ENCODE data around the gene KDM6A. TPM values are rescaled to one million over a fixed set of nuclear protein-coding genes. Genes with fewer than 3 reads are reported as not detected.
A peak's percentile ranks its signal among the peaks of the same experiment; 100 is the strongest.

The KDM6A gene
- total RNA-seq, 1 donor from 2014 or later: 8.5 TPM

GRCh38 chrX:44913656-44914531 lies 40.9 kb downstream of the KDM6A start:
- no peak overlapping the region for H3K4me3 ChIP-seq (ENCODE audit: low read depth, low read length)
- no peak for DNase-seq (ENCODE audit: low read depth)
- TF ChIP-seq, protein P1, sequence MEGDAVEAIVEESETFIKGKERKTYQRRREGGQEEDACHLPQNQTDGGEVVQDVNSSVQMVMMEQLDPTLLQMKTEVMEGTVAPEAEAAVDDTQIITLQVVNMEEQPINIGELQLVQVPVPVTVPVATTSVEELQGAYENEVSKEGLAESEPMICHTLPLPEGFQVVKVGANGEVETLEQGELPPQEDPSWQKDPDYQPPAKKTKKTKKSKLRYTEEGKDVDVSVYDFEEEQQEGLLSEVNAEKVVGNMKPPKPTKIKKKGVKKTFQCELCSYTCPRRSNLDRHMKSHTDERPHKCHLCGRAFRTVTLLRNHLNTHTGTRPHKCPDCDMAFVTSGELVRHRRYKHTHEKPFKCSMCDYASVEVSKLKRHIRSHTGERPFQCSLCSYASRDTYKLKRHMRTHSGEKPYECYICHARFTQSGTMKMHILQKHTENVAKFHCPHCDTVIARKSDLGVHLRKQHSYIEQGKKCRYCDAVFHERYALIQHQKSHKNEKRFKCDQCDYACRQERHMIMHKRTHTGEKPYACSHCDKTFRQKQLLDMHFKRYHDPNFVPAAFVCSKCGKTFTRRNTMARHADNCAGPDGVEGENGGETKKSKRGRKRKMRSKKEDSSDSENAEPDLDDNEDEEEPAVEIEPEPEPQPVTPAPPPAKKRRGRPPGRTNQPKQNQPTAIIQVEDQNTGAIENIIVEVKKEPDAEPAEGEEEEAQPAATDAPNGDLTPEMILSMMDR (conservative IDR thresholded peaks at IDR 0.05; ENCODE audit: low read depth, low read length): no peak

DNA sequence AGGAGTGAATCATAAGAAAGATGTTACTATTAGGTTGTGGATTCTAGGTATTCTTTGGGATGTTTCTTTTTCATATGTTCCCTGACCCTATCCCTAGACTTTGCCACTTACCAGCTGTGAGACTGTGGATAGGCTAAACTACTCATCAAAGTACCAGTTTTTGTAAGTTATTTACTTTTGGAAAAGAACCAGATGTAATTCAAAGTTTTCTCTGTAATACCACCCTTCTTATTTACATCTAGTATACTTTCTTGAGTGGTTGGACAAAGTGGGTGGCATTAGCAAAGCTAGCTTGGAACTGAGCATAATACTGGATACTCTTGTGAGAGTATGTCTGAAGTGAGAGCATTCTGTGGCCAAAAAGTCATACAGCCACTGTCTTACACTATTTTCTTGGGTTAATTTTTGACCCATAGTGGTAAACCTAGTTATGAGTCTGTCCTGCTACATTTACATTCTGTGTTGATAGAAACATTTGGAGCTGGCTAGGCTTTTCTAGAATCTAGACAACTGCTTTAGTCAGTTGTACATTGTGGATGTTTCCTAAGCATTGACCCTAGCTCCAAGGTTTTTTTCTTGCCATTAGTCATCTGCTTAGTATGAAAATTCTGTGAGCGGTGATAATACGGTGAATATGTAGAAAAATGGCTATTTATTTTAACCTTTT lies 41.7 kb downstream of the KDM6A start:
- DNase-seq (ENCODE audit: low read depth): no peak
- TF ChIP-seq, protein P1 (conservative IDR thresholded peaks at IDR 0.05; ENCODE audit: low read depth, low read length): no peak
- H3K4me3 ChIP-seq (ENCODE audit: low read depth, low read length): peak overlapping the region; percentile 50

DNA sequence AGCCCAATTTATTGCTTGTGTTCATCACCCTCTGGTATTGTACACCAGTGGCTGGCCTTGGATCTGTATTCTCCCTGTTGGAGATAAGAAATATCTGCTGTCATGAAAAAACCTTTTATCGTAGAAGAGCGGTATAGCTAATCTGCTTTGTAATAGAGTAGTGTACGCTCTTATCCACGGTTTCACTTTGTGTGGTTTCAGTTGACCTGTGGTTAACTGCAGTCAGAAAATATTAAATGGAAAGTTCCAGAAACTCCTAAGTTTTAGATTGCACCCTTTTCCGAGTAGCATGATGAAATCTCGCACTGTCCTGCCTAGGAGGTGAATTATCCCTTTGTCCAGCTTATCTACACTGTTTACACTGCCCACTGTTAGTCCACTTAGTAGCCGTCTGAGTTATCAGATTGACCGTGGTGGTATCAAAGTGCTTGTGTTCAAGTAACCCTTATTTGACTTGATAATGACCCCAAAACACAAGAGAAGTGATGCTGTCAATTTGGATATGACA lies 42.4 kb downstream of the KDM6A start:
- peak overlapping the region; percentile 50 for H3K4me3 ChIP-seq (ENCODE audit: low read depth, low read length)
- no peak for DNase-seq (ENCODE audit: low read depth)
- TF ChIP-seq, protein P1 (conservative IDR thresholded peaks at IDR 0.05; ENCODE audit: low read depth, low read length): no peak

GRCh38 chrX:44918722-44919121 lies 45.7 kb downstream of the KDM6A start:
- TF ChIP-seq, protein P1 (conservative IDR thresholded peaks at IDR 0.05; ENCODE audit: low read depth, low read length): no peak
- DNase-seq (ENCODE audit: low read depth): no peak
- H3K4me3 ChIP-seq (ENCODE audit: low read depth, low read length): no peak overlapping the region

DNA sequence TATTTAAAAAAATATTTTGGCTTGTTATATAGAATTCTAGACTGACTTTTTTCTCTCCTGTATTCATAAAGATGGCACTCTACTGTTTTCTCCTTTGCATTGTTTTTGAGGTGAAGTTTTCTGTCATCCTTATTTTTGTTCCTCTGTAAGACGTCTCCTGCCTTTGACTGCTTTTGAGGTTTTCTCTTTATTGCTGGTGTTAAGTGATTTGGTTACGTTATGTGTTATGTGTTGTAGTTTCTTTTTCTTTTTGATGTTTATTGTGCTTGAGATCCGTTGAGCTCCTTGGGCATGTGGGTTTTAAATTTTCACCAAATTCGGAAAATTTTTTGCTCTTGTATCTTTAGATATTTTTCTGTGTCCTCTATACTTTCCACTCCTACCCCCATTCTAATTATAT lies 50.0 kb downstream of the KDM6A start:
- DNase-seq (ENCODE audit: low read depth): no peak
- no peak overlapping the region for H3K4me3 ChIP-seq (ENCODE audit: low read depth, low read length)
- TF ChIP-seq, protein P1 (conservative IDR thresholded peaks at IDR 0.05; ENCODE audit: low read depth, low read length): no peak

- TF ChIP-seq, protein P1 (conservative IDR thresholded peaks at IDR 0.05; ENCODE audit: low read depth, low read length): no peak
- no peak overlapping the region for H3K4me3 ChIP-seq (ENCODE audit: low read depth, low read length)
Measured at GRCh38 chrX:44927398-44927797, 54.4 kb downstream of the KDM6A start.

More at GRCh38 chrX:44927398-44927797, 54.4 kb downstream of the KDM6A start:
- DNase-seq (ENCODE audit: low read depth): no peak
